T47D (cell line): ENCODE measurements around the gene CLEC11A.

ENCODE experiments used
- DNase-seq, 2 experiments: peaks; one replicate each; pipeline versions ENCODE4 v3.0.0 to v3.0.0-alpha.2; 2011 to 2012; ENCODE audit warnings: low read depth in 1 of 2, low spot score in 1 of 2
- JUND ChIP-seq: IDR thresholded peaks from 2 replicates; pipeline ENCODE4 v1.6.1; 2012; ENCODE audit warnings: low read depth
- in situ Hi-C: cut with HindIII; loops from 2 replicates; pipeline ENCODE4 v1.10.0; 2016; ENCODE audit warnings: low sequenced_read_pairs, low pct_unique_long_range_greater_than_20kb

Gene CLEC11A

GRCh38 chr19:50711196-50711595, 12.0 kb upstream of the CLEC11A start:
- DNase-seq = no peak
- no peak for TF ChIP-seq JUND
- in situ Hi-C loops = no loop called here

- in situ Hi-C loops = no loop called here
- no peak for TF ChIP-seq JUND
- DNase-seq = no peak
Measured at GRCh38 chr19:50711805-50712204, 11.4 kb upstream of the CLEC11A start.

- no peak for TF ChIP-seq JUND
- DNase-seq = no peak
- in situ Hi-C loops = no loop called here
Measured at GRCh38 chr19:50712833-50713232, 10.3 kb upstream of the CLEC11A start.

GRCh38 chr19:50713556-50714236, 9.5 kb upstream of the CLEC11A start:
- no peak for DNase-seq
- in situ Hi-C loops = no loop called here
- no peak for TF ChIP-seq JUND

GRCh38 chr19:50716178-50717025, 6.8 kb upstream of the CLEC11A start:
- no peak for TF ChIP-seq JUND
- in situ Hi-C loops = no loop called here
- no peak for DNase-seq

GRCh38 chr19:50717026-50717723, 6.0 kb upstream of the CLEC11A start:
- TF ChIP-seq JUND = no peak
- in situ Hi-C loops = no loop called here
- no peak for DNase-seq

GRCh38 chr19:50717891-50718254, 5.3 kb upstream of the CLEC11A start:
- no peak for DNase-seq
- no peak for TF ChIP-seq JUND
- in situ Hi-C loops = no loop called here

- in situ Hi-C loops = no loop called here
- DNase-seq = no peak
Measured at GRCh38 chr19:50718255-50719118, 4.7 kb upstream of the CLEC11A start.

GRCh38 chr19:50719119-50719435, 4.1 kb upstream of the CLEC11A start:
- TF ChIP-seq JUND = no peak
- in situ Hi-C loops = no loop called here
- DNase-seq = no peak

More at GRCh38 chr19:50718255-50719118, 4.7 kb upstream of the CLEC11A start:
- no peak for TF ChIP-seq JUND

GRCh38 chr19:50719566-50719965, 3.6 kb upstream of the CLEC11A start, which contains the start of gene SHANK1:
Gene SHANK1 (minus strand): TSS chr19:50719802. CDS start chr19:50716919, 2,883 bp downstream.
- in situ Hi-C loops = no loop called here
- no peak for TF ChIP-seq JUND
- no peak for DNase-seq

- no peak for TF ChIP-seq JUND
- no peak for DNase-seq
- in situ Hi-C loops = no loop called here
Measured at GRCh38 chr19:50720181-50720920, 2.8 kb upstream of the CLEC11A start.
